ENCODE measurements around the gene KCNF1.

Gene KCNF1

GRCh38 chr2:10918661-10919409, 7.1 kb downstream of the KCNF1 start:
- peak overlapping the region; percentile 24; the same call in 1 of the 2 replicates for H3K4me3 ChIP-seq (ENCODE audit: low read depth, low read length)
- no peaks in the 10 kb centered on the region for H3K27me3 ChIP-seq
- no peaks in the 10 kb centered on the region for H3K36me3 ChIP-seq
- no peaks in the 10 kb centered on the region for H3K4me1 ChIP-seq
- DNase-seq, result no peak
- H3K9me3 ChIP-seq, result no peaks in the 10 kb centered on the region
- TF ChIP-seq, protein P1, sequence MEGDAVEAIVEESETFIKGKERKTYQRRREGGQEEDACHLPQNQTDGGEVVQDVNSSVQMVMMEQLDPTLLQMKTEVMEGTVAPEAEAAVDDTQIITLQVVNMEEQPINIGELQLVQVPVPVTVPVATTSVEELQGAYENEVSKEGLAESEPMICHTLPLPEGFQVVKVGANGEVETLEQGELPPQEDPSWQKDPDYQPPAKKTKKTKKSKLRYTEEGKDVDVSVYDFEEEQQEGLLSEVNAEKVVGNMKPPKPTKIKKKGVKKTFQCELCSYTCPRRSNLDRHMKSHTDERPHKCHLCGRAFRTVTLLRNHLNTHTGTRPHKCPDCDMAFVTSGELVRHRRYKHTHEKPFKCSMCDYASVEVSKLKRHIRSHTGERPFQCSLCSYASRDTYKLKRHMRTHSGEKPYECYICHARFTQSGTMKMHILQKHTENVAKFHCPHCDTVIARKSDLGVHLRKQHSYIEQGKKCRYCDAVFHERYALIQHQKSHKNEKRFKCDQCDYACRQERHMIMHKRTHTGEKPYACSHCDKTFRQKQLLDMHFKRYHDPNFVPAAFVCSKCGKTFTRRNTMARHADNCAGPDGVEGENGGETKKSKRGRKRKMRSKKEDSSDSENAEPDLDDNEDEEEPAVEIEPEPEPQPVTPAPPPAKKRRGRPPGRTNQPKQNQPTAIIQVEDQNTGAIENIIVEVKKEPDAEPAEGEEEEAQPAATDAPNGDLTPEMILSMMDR (IDR thresholded peaks at IDR 0.05; ENCODE audit: low read depth, low read length), result no peak

DNA sequence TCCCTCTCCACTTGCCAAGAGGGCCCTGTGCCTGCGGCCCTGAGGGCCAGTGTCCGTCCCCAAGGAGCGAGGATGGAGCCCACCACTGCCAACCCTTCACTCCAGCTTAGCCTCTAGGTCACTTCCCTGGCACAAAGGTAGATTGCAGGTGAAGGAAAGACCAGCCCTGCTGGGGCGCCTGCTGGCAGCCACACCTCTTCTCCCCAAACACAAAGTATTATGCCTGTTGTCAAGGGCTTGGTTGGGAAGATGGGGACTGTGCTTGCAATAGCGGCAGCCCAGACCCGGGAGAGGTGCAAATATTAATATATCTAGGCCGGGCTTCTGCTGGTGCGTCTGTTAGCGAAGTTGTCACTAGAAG, 7.7 kb downstream of the KCNF1 start:
- DNase-seq, result no peak
- no peaks in the 10 kb centered on the region for H3K9me3 ChIP-seq
- no peaks in the 10 kb centered on the region for H3K27me3 ChIP-seq
- peak overlapping the region; percentile 24; the same call in 1 of the 2 replicates for H3K4me3 ChIP-seq (ENCODE audit: low read depth, low read length)
- TF ChIP-seq, protein P1 (IDR thresholded peaks at IDR 0.05; ENCODE audit: low read depth, low read length), result no peak
- H3K4me1 ChIP-seq, result no peaks in the 10 kb centered on the region
- no peaks in the 10 kb centered on the region for H3K36me3 ChIP-seq

DNA sequence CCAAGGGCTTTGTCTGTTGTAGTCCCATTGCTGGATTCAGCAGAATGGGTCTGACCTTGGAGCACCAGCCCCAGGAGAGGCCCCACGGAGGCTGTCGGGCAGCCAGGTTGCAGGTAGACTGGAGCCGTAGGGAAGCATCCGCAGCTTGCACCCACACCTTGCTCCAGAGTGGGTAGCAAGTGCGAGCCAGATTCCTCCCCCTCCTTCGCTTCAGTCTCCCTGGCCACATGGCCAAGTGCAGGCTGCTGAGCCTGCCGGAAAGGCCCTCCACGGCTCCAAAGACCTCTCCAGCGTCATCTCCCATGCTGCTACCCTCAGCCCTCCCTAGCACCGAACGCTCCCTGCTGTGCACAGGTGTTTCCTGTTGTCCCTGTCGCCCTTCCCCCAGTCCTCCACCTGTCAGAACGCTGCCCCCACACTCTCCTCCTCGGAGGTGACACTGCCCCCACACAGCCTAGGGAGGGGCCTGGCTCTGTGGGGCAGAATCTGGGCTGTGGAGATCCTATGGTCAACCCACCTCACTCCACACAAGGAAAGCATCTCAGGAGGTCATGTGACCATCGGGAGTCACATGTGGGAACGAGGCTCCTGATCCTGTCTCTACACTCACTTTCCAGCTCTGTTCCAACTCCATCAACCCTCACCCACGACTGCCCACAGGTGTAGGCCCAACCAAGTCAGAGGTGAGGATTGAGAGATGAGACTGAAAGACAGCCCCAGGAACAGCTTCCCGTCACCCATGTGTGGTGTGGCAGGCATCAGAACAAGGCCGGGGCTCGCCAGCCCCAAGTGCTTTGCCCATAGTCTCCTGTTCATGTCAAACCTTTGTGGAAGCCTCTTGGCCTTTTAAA, 8.3 kb downstream of the KCNF1 start:
- no peaks in the 10 kb centered on the region for H3K9me3 ChIP-seq
- no peaks in the 10 kb centered on the region for H3K36me3 ChIP-seq
- no peak for DNase-seq
- no peak overlapping the region for H3K4me3 ChIP-seq (ENCODE audit: low read depth, low read length)
- no peaks in the 10 kb centered on the region for H3K4me1 ChIP-seq
- H3K27me3 ChIP-seq, result no peaks in the 10 kb centered on the region
- TF ChIP-seq, protein P1 (IDR thresholded peaks at IDR 0.05; ENCODE audit: low read depth, low read length), result no peak

- Histone ChIP-seq H3K36me3 (no peaks in the 10 kb centered on the region), H3K27me3 (no peaks in the 10 kb centered on the region), H3K4me1 (no peaks in the 10 kb centered on the region), H3K4me3 (ENCODE audit: low read depth, low read length) (no peak overlapping the region), H3K9me3 (no peaks in the 10 kb centered on the region)
- no peak for DNase-seq
- TF ChIP-seq, protein P1 (IDR thresholded peaks at IDR 0.05; ENCODE audit: low read depth, low read length), result no peak
Observed at GRCh38 chr2:10920764-10921388, 9.1 kb downstream of the KCNF1 start.

- TF ChIP-seq, protein P1 (IDR thresholded peaks at IDR 0.05; ENCODE audit: low read depth, low read length), result no peak
- H3K27me3 ChIP-seq, result no peaks in the 10 kb centered on the region
- H3K9me3 ChIP-seq, result no peaks in the 10 kb centered on the region
- H3K36me3 ChIP-seq, result no peaks in the 10 kb centered on the region
- no peak overlapping the region for H3K4me3 ChIP-seq (ENCODE audit: low read depth, low read length)
- H3K4me1 ChIP-seq, result no peaks in the 10 kb centered on the region
- DNase-seq, result no peak
Observed at GRCh38 chr2:10921525-10921924, 9.8 kb downstream of the KCNF1 start.
